Measurements from ENCODE around the gene SMAD1. TPM values are rescaled to one million over a fixed set of nuclear protein-coding genes. Genes with fewer than 3 reads are reported as not detected.

Gene SMAD1
- polyA plus RNA-seq, 3 donors from 2014 or later, result 1.3 to 4.5 (median 2.5) TPM

- Mint-ChIP-seq H3K4me1 (no peaks in the 10 kb centered on the region), H3K36me3 (no peaks in the 10 kb centered on the region), H3K27me3 (ENCODE audit: low read depth in 3 of 3) (peaks cover 0 to 3% (median 0%) of the 10 kb centered on the region in 3 donors), H3K9me3 (no peaks in the 10 kb centered on the region), H3K27ac (no peak overlapping the region), H3K4me3 (no peak overlapping the region)
- DNase-seq, result no peak
Observed at GRCh38 chr4:145494666-145495270, 13.1 kb downstream of the SMAD1 start.

GRCh38 chr4:145496292-145496691, 14.6 kb downstream of the SMAD1 start:
- no peak overlapping the region for H3K4me3 Mint-ChIP-seq
- H3K36me3 Mint-ChIP-seq, result peaks cover 0 to 2% (median 0%) of the 10 kb centered on the region in 3 donors
- peaks cover 0 to 4% (median 3%) of the 10 kb centered on the region in 3 donors for H3K27me3 Mint-ChIP-seq (ENCODE audit: low read depth in 3 of 3)
- no peaks in the 10 kb centered on the region for H3K9me3 Mint-ChIP-seq
- H3K27ac Mint-ChIP-seq, result no peak overlapping the region
- H3K4me1 Mint-ChIP-seq, result no peaks in the 10 kb centered on the region
- no peak for DNase-seq

- Mint-ChIP-seq H3K36me3 (peaks cover 0 to 3% (median 0%) of the 10 kb centered on the region in 3 donors), H3K4me3 (no peak overlapping the region), H3K27ac (no peak overlapping the region), H3K9me3 (no peaks in the 10 kb centered on the region), H3K4me1 (no peaks in the 10 kb centered on the region), H3K27me3 (ENCODE audit: low read depth in 3 of 3) (peaks cover 0 to 4% (median 3%) of the 10 kb centered on the region in 3 donors)
- no peak for DNase-seq
Observed at GRCh38 chr4:145497199-145498149, 15.8 kb downstream of the SMAD1 start.

- DNase-seq, result no peak
- Mint-ChIP-seq H3K4me1 (no peaks in the 10 kb centered on the region), H3K4me3 (no peak overlapping the region), H3K27ac (no peak overlapping the region), H3K9me3 (no peaks in the 10 kb centered on the region), H3K36me3 (peaks cover 0 to 3% (median 0%) of the 10 kb centered on the region in 3 donors), H3K27me3 (ENCODE audit: low read depth in 3 of 3) (peaks cover 0 to 4% (median 3%) of the 10 kb centered on the region in 3 donors)
Observed at GRCh38 chr4:145498430-145498829, 16.8 kb downstream of the SMAD1 start.

- Mint-ChIP-seq H3K4me1 (no peaks in the 10 kb centered on the region), H3K36me3 (peaks cover 0 to 3% (median 0%) of the 10 kb centered on the region in 3 donors), H3K4me3 (no peak overlapping the region), H3K9me3 (no peaks in the 10 kb centered on the region), H3K27ac (no peak overlapping the region), H3K27me3 (ENCODE audit: low read depth in 3 of 3) (peaks cover 0 to 4% (median 3%) of the 10 kb centered on the region in 3 donors)
- DNase-seq, result no peak
Observed at GRCh38 chr4:145501051-145501660, 19.5 kb downstream of the SMAD1 start.

- no peak for DNase-seq
- peaks cover 0 to 3% (median 0%) of the 10 kb centered on the region in 3 donors for H3K36me3 Mint-ChIP-seq
- H3K27me3 Mint-ChIP-seq (ENCODE audit: low read depth in 3 of 3), result peaks cover 0 to 4% (median 3%) of the 10 kb centered on the region in 3 donors
- H3K4me1 Mint-ChIP-seq, result peaks cover 1 to 5% of the 10 kb centered on the region in 2 donors
- H3K27ac Mint-ChIP-seq, result no peak overlapping the region
- H3K4me3 Mint-ChIP-seq, result no peak overlapping the region
- H3K9me3 Mint-ChIP-seq, result no peaks in the 10 kb centered on the region
Observed at GRCh38 chr4:145502809-145503208, 21.2 kb downstream of the SMAD1 start.

- DNase-seq, result no peak
- Mint-ChIP-seq H3K27me3 (ENCODE audit: low read depth in 3 of 3) (peaks cover 0 to 4% (median 0%) of the 10 kb centered on the region in 3 donors), H3K4me3 (no peak overlapping the region), H3K9me3 (no peaks in the 10 kb centered on the region), H3K36me3 (peaks cover 0 to 3% (median 0%) of the 10 kb centered on the region in 3 donors), H3K27ac (no peak overlapping the region), H3K4me1 (peaks cover 1 to 10% of the 10 kb centered on the region in 2 donors)
Observed at GRCh38 chr4:145503486-145504072, 21.9 kb downstream of the SMAD1 start.

- Mint-ChIP-seq H3K4me1 (peaks cover 1 to 10% of the 10 kb centered on the region in 2 donors), H3K36me3 (peaks cover 0 to 3% (median 0%) of the 10 kb centered on the region in 3 donors), H3K27ac (no peak overlapping the region), H3K9me3 (no peaks in the 10 kb centered on the region), H3K27me3 (ENCODE audit: low read depth in 3 of 3) (no peaks in the 10 kb centered on the region), H3K4me3 (no peak overlapping the region)
- DNase-seq, result no peak
Observed at GRCh38 chr4:145505995-145506394, 24.3 kb downstream of the SMAD1 start.

GRCh38 chr4:145507636-145508035, 26.0 kb downstream of the SMAD1 start:
- DNase-seq, result no peak
- no peaks in the 10 kb centered on the region for H3K27me3 Mint-ChIP-seq (ENCODE audit: low read depth in 3 of 3)
- peaks cover 8 to 11% (median 10%) of the 10 kb centered on the region in 6 donors for H3K9me3 Mint-ChIP-seq
- peaks cover 0 to 9% (median 0%) of the 10 kb centered on the region in 3 donors for H3K36me3 Mint-ChIP-seq
- H3K4me3 Mint-ChIP-seq, result no peak overlapping the region
- H3K4me1 Mint-ChIP-seq, result peaks cover 1 to 10% of the 10 kb centered on the region in 2 donors
- no peak overlapping the region for H3K27ac Mint-ChIP-seq

GRCh38 chr4:145511913-145512522, 30.4 kb downstream of the SMAD1 start:
- Mint-ChIP-seq H3K27me3 (ENCODE audit: low read depth in 3 of 3) (no peaks in the 10 kb centered on the region), H3K4me3 (no peak overlapping the region), H3K36me3 (peaks cover 0 to 11% (median 0%) of the 10 kb centered on the region in 3 donors), H3K27ac (no peak overlapping the region), H3K9me3 (peaks cover 10 to 17% (median 15%) of the 10 kb centered on the region in 6 donors), H3K4me1 (peaks cover 1 to 10% of the 10 kb centered on the region in 2 donors)
- DNase-seq, result no peak

- Mint-ChIP-seq H3K4me3 (no peak overlapping the region), H3K36me3 (peaks cover 0 to 11% (median 0%) of the 10 kb centered on the region in 3 donors), H3K4me1 (peaks cover 0 to 1% of the 10 kb centered on the region in 2 donors), H3K27ac (no peak overlapping the region), H3K9me3 (peaks cover 10 to 17% (median 15%) of the 10 kb centered on the region in 6 donors), H3K27me3 (ENCODE audit: low read depth in 3 of 3) (no peaks in the 10 kb centered on the region)
- no peak for DNase-seq
Observed at GRCh38 chr4:145513020-145513621, 31.5 kb downstream of the SMAD1 start.

GRCh38 chr4:145520172-145520571, 38.5 kb downstream of the SMAD1 start:
- Mint-ChIP-seq H3K27me3 (ENCODE audit: low read depth in 3 of 3) (peaks cover 0 to 2% (median 0%) of the 10 kb centered on the region in 3 donors), H3K27ac (no peak overlapping the region), H3K4me1 (no peaks in the 10 kb centered on the region), H3K36me3 (no peaks in the 10 kb centered on the region), H3K4me3 (no peak overlapping the region), H3K9me3 (peaks cover 0 to 2% (median 0%) of the 10 kb centered on the region in 6 donors)
- no peak for DNase-seq

GRCh38 chr4:145521282-145521681, 39.6 kb downstream of the SMAD1 start:
- Mint-ChIP-seq H3K4me3 (no peak overlapping the region), H3K27ac (no peak overlapping the region), H3K27me3 (ENCODE audit: low read depth in 3 of 3) (peaks cover 0 to 2% (median 0%) of the 10 kb centered on the region in 3 donors), H3K4me1 (no peaks in the 10 kb centered on the region), H3K36me3 (no peaks in the 10 kb centered on the region), H3K9me3 (peaks cover 0 to 2% (median 0%) of the 10 kb centered on the region in 6 donors)
- DNase-seq, result no peak
